ENCODE data around the gene LSM14B.

DNA sequence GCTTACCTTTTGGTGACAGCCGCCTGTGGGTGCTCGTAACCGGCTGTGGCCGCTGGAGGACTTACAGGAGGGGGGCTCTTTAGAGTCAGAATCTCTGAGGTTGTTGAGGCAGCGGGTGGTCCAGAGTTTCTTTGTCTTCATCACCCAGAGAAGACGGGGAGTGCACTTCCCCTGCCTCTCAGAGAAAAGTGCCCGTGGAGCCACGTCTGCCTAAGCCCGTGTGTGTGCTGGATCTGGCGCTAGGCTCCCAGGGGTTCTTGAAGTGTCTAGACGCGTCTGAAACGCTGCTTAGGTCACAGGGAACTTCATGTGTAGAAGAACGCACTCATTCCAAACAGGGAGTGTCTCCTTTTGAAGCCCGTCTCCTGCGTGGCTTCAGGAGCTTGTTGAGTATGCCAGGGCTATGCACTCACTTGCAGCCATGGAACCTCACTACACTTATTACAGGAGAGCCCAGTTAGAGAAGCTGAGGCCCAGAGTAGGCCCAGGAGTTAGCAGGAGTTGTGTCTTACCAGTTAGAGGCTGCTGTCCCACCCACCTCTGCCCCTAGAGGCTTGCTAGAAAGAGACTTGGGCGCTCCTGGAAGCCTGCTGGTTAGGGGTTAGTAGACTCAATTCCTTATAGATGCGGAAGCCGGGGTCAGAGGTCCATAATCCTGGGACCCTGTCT, 1.3 kb downstream of the LSM14B start:
- no peak for TF ChIP-seq POLR2A (IDR thresholded peaks at IDR 0.05; ENCODE audit: low read depth, low read length)
- TF ChIP-seq POLR2AphosphoS5 (IDR thresholded peaks at IDR 0.05; ENCODE audit: low read depth, low read length) = no peak
